Colonic mucosa (tissue), 4 donors: ENCODE results near the gene MSI2. TPM values are rescaled to one million over a fixed set of nuclear protein-coding genes. Genes with fewer than 3 reads are reported as not detected.

Experiments used
- DNase-seq: peaks from one replicate; pipeline ENCODE4 v3.0.0-alpha.2; 2020
- H3K27ac ChIP-seq: fragments of 200-600 bp; one replicate; pipeline ENCODE4 v1.8.0; 2021
- H3K27me3 ChIP-seq: fragments of 200-600 bp; one replicate; pipeline ENCODE4 v1.8.0; 2021
- H3K36me3 ChIP-seq: fragments of 200-600 bp; one replicate; pipeline ENCODE4 v1.8.0; 2021
- H3K4me1 ChIP-seq: fragments of 200-600 bp; one replicate; pipeline ENCODE4 v1.8.0; 2021; ENCODE audit warnings: mild to moderate bottlenecking
- H3K4me3 ChIP-seq: fragments of 200-600 bp; one replicate; pipeline ENCODE4 v1.8.0; 2021
- H3K9ac ChIP-seq, 2 donors: one replicate each; pipeline ENCODE4 v1.7.0; 2013; ENCODE audit warnings: control low read depth in 2 of 2, low read depth in 2 of 2, low read length in 2 of 2
- H3K9me3 ChIP-seq: fragments of 200-600 bp; one replicate; pipeline ENCODE4 v1.8.0; 2021
- intact Hi-C: fragments of 100-400 bp; cut with DNase I; formaldehyde crosslinking; loops from one replicate; pipeline ENCODE4 v1.14.1; 2022
- total RNA-seq, 2 donors: library from RNA; stranded (reverse); fragmentation: NEBNext Ultra II Directional in 1 of 2; extraction: Animal tissue kit (Norgen Biotek cat#: 25700) in 1 of 2; gene quantifications; one replicate each; pipeline ENCODE4 v1.2.1, GENCODE V29; 2021
- TF ChIP-seq, protein P1 (sequence below): fragments of 200-600 bp; IDR thresholded peaks from one replicate; pipeline ENCODE4 v1.8.0; 2022; ENCODE audit warnings: antibody characterized with exemption, mild to moderate bottlenecking
- donor health status: healthy.
- donor health status: DM: no; HTN: no; CAD: no.
- donor health status: DM: no; HTN: no; CAD: no.

MSI2 gene
- total RNA-seq, 2 donors from 2014 or later = 61.6 to 75.4 TPM

DNA sequence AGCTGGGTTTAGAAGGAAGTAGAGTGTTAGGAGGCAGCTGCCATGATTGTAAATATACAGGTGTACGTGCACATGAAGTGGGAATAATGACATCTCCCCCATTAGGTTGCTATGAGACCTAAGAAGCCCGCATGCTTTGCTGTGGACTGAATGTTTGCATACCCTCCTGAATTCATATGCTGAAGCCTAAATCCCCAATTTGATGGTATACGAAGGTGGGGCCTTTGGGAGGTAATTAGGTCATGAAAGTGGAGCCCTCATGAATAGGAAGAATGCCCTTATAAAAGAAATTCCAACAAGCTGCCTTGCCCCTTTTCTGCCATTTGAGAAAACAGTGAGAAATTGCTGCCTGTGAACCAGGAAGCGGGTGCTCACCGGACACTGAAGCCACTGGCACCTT lies 444.8 kb downstream of the MSI2 start:
- Histone ChIP-seq H3K27me3 (no peaks in the 10 kb centered on the region), H3K9ac (no peak overlapping the region), H3K27ac (no peak overlapping the region), H3K9me3 (no peaks in the 10 kb centered on the region), H3K36me3 (no peaks in the 10 kb centered on the region), H3K4me3 (no peak overlapping the region), H3K4me1 (no peaks in the 10 kb centered on the region)
- TF ChIP-seq, protein P1, sequence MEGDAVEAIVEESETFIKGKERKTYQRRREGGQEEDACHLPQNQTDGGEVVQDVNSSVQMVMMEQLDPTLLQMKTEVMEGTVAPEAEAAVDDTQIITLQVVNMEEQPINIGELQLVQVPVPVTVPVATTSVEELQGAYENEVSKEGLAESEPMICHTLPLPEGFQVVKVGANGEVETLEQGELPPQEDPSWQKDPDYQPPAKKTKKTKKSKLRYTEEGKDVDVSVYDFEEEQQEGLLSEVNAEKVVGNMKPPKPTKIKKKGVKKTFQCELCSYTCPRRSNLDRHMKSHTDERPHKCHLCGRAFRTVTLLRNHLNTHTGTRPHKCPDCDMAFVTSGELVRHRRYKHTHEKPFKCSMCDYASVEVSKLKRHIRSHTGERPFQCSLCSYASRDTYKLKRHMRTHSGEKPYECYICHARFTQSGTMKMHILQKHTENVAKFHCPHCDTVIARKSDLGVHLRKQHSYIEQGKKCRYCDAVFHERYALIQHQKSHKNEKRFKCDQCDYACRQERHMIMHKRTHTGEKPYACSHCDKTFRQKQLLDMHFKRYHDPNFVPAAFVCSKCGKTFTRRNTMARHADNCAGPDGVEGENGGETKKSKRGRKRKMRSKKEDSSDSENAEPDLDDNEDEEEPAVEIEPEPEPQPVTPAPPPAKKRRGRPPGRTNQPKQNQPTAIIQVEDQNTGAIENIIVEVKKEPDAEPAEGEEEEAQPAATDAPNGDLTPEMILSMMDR = no peak
- no peak for DNase-seq
- intact Hi-C loops = no loop called here

DNA sequence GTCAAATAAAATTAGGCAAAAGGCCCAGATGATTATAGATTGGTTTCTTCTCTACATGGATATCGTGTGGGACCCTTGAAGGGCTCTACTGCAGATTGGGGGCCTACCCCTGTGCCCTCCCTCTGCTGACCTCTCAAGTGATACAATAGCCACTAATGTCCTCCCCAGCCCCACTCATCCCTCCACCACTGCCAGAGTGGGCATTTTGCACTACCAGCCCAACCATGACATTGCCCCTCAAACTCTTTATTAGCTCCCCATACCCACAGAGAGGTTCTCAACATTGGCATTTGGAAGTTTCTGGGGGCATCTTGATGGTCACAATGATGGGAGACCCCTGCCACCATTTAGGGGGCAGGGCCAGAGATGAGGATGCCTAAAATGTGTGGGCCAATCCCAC lies 446.9 kb downstream of the MSI2 start:
- intact Hi-C loops = no loop called here

DNA sequence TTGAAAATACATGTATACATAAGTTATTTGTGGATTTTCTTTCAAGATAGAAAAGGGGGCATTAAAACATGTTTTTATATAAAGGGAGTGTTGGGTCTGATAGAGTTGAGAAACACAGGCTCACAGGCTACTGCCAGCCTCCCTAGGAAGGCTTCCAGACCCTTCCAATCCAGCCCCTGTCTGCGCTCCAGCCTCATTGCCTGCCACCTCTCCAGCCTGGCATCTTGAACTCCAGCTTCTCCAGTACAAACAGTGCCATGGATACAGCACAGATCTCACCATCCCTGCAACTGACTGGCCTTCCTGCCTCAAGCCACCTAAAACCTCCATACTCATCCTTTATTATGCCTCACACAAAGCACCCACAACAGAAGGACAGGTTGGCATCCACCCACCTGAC lies 448.1 kb downstream of the MSI2 start:
- intact Hi-C loops = no loop called here
- H3K27me3 ChIP-seq = no peaks in the 10 kb centered on the region

More for the DNA sequence above, 446.9 kb downstream of the MSI2 start:
- Histone ChIP-seq H3K27ac (no peak overlapping the region), H3K36me3 (no peaks in the 10 kb centered on the region), H3K9me3 (no peaks in the 10 kb centered on the region), H3K4me3 (no peak overlapping the region), H3K27me3 (no peaks in the 10 kb centered on the region), H3K9ac (no peak overlapping the region), H3K4me1 (no peaks in the 10 kb centered on the region)
- no peak for DNase-seq
- TF ChIP-seq, protein P1 = no peak

DNA sequence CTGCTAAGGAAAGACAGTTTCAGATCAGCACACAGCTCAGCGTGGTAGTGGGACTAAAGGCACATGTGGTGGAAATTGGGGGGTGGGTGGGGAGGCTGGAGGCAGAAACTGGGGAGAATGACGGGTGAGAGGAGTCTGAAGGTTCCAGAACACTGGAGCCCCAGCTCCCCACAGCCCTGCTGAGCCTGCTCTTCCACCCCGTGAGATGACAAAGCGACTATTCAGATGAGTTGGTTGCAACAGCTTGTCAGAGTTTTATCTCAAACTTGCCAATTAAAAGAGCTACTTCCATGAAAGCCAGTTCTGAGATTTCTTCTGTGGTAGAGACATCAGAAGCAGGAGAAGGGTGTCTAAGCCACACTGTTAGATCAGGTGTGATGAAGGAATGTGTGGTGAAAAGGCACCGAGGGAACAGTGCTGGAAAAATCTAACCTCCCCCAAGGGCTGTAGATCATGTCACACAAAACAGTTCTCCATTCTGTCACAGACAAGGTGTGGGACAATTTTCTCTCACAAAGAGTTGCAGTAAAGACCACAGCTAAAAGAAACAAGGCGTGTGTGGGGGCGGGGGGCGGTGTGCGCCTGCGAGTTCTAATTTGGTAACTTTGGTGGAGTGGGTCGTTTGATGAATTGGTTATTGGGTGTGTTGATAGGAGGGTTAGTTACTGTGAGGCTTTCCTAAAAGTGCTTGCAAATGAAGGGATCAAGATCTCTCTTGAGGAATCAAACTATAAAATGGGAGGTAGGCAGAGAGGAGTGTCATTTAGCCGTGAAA lies 449.8 kb downstream of the MSI2 start:
- intact Hi-C loops = no loop called here
- Histone ChIP-seq H3K9ac (no peak overlapping the region), H3K27me3 (no peaks in the 10 kb centered on the region), H3K4me3 (no peak overlapping the region), H3K9me3 (no peaks in the 10 kb centered on the region), H3K4me1 (no peaks in the 10 kb centered on the region), H3K27ac (no peak overlapping the region), H3K36me3 (no peaks in the 10 kb centered on the region)
- TF ChIP-seq, protein P1 = no peak
- no peak for DNase-seq

More for the DNA sequence above, 448.1 kb downstream of the MSI2 start:
- H3K36me3 ChIP-seq = no peaks in the 10 kb centered on the region
- DNase-seq = no peak
- H3K27ac ChIP-seq = no peak overlapping the region
- no peaks in the 10 kb centered on the region for H3K4me1 ChIP-seq
- TF ChIP-seq, protein P1 = no peak
- no peak overlapping the region for H3K9ac ChIP-seq
- H3K9me3 ChIP-seq = no peaks in the 10 kb centered on the region
- no peak overlapping the region for H3K4me3 ChIP-seq

DNA sequence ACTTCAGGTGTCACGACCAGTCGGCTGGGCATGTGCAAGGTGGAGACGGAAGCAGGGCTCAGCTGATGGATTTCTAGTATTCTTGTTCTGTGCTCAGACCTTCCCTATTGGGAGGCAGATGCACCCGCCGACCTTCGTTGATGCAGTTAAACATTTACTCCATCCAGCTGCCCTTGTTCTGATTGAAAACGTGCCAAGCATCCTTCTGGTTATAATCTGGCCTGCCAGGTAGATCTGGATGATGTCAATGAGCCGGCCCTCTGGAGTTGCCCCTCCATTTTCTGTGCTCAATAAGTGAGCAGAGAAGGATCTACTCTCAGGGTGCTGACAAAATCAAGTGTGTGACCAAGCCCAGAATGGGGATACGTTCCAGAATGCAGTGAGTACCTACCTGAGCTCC lies 450.4 kb downstream of the MSI2 start:
- Histone ChIP-seq H3K36me3 (no peaks in the 10 kb centered on the region), H3K9ac (no peak overlapping the region), H3K4me1 (no peaks in the 10 kb centered on the region), H3K27me3 (no peaks in the 10 kb centered on the region), H3K4me3 (no peak overlapping the region), H3K9me3 (no peaks in the 10 kb centered on the region), H3K27ac (no peak overlapping the region)
- TF ChIP-seq, protein P1 = no peak
- intact Hi-C loops = no loop called here
- DNase-seq = no peak
